ENCODE results near the gene ESAM.

ESAM gene

GRCh38 chr11:124727474-124727873, 34.6 kb downstream of the ESAM start:
- FAIRE-seq: no peak

GRCh38 chr11:124725719-124726105, 36.4 kb downstream of the ESAM start:
- no peak for FAIRE-seq

- FAIRE-seq: no peak
Observed at GRCh38 chr11:124724979-124725718, 36.9 kb downstream of the ESAM start.

DNA sequence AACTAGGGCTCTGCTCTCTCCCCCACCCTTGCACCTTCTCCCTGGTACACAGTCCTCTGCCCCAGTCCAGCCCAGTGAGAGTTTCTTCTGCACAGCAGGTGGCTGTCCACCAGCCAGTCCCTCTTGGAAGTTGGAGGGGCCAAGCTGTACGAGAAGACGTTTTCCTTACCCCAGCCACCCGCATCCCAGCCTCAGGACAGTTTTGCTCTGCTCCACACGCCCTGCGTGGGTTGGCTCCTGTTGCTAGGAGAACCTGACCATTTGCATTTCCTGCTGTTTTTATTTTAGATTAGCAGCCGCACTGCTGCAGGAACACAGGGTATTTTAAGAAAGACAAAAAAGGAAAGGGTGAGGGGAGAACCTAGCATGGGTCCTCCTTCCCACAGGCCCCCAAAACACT, 39.9 kb downstream of the ESAM start:
- no peak for FAIRE-seq

DNA sequence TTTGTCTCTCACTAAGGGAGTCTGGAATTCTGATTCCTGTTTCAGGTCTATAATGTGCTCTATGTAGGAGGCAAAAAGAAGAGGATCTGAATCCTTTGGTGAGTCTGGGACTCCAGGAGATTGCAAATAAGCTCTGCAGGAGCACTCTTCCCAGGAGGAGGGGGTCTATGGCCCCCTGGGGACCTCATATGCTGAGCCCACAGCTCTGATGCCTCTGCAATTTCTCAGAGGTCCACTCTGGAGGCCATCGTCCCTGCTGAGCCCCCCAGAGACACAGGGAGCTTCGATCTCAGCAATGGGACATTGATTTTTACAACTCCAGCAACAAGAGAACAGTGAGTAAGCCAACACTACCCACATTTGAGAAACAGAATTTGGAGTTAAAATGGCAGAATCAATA, 42.6 kb downstream of the ESAM start:
- FAIRE-seq: no peak

GRCh38 chr11:124718801-124719200, 43.3 kb downstream of the ESAM start:
- no peak for FAIRE-seq

GRCh38 chr11:124717786-124718651, 44.1 kb downstream of the ESAM start:
- no peak for FAIRE-seq

DNA sequence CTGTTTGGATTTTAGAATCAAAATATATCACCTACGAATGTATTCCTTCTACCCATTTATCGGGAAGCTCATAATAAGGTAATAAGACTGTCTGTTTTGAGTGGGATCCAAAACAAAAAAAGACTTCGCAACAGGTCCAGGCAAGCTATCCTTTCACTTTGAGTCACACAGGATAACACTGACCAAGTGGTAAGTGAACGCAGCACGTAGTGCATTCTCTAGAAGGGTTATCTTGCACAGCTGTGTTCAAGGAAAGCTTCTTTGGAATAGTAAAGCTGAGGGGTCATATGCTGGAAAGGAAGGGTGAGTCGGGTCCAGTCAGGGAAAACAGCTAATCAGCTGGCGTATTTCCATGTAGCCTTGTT, 44.7 kb downstream of the ESAM start:
- no peak for FAIRE-seq

GRCh38 chr11:124716591-124716990, 45.5 kb downstream of the ESAM start:
- FAIRE-seq: no peak

- FAIRE-seq: no peak
Observed at GRCh38 chr11:124712392-124712791, 49.7 kb downstream of the ESAM start.

- no peak for FAIRE-seq
Observed at GRCh38 chr11:124707829-124708228, 54.3 kb downstream of the ESAM start.
